Activated CD4-positive, alpha-beta T cell treated with anti-CD3 and anti-CD28 coated beads, Interleukin-2, amount 50 U/mL, for 48 hours (primary cell): ENCODE data around the gene MID2.

ENCODE experiments used
- DNase-seq, 2 experiments: peaks; one replicate each; pipeline ENCODE4 v3.0.0-alpha.2; 2020

Gene MID2

GRCh38 chrX:107971636-107972035, 146.0 kb downstream of the MID2 start:
- DNase-seq, result no peak
